SK-N-SH (cell line): ENCODE results near the gene RBP5. TPM values are rescaled to one million over a fixed set of nuclear protein-coding genes. Genes with fewer than 3 reads are reported as not detected.

Experiments used
- CTCF ChIA-PET: fragments of 300-600, 350-600 bp; formaldehyde crosslinking; extraction: SDS; loops from one replicate; lab custom pipeline; 2021; lab: Yijun Ruan, JAX
- POLR2A ChIA-PET: fragments of 350-600 bp; sonication (Branson Sonifier 250); formaldehyde crosslinking; extraction: SDS; loops from one replicate; lab custom pipeline; 2020; ENCODE audit warnings: antibody characterized with exemption, inconsistent platforms; lab: Yijun Ruan, JAX
- DNase-seq: peaks from one replicate; pipeline ENCODE4 v3.0.0; 2012
- H2AFZ ChIP-seq: fragments of 200-600 bp; sonication (generic); 2 replicates; pipeline ENCODE4 v1.8.1; 2016; ENCODE audit warnings: antibody characterized with exemption, mild to moderate bottlenecking, low read depth
- H3F3A ChIP-seq: fragments of 200-600 bp; sonication (generic); replicated peaks from 2 replicates; pipeline ENCODE3; 2016; ENCODE audit warnings: antibody characterized with exemption, mild to moderate bottlenecking; ENCODE audit not compliant: insufficient read depth
- H3K27ac ChIP-seq, 2 experiments: fragments of 200-500 bp in 1 of 2; fragments of 200-600 bp in 1 of 2; sonication (Bioruptor generic) in 1 of 2; sonication (generic), shearing (Covaris generic) in 1 of 2; 2 replicates each; pipeline versions ENCODE4 v1.5.1 to v1.6.1; 2014 to 2016; ENCODE audit warnings: low read depth in 2 of 2, inconsistent platforms in 1 of 2, low read length in 1 of 2, mild to moderate bottlenecking in 1 of 2, mixed read lengths in 1 of 2
- H3K27me3 ChIP-seq: fragments of 200-600 bp; sonication (generic), shearing (Covaris generic); 2 replicates; pipeline ENCODE4 v1.6.1; 2016; ENCODE audit warnings: mixed run types; ENCODE audit not compliant: insufficient read depth
- H3K36me3 ChIP-seq, 2 experiments: fragments of 200-500 bp in 1 of 2; fragments of 200-600 bp in 1 of 2; sonication (Bioruptor generic) in 1 of 2; sonication (generic) in 1 of 2; replicated peaks in 1 of 2; 2 replicates each; pipeline versions ENCODE3 to v1.5.1; 2014 to 2016; ENCODE audit warnings: low read length in 1 of 2, mild to moderate bottlenecking in 1 of 2; ENCODE audit not compliant: insufficient read depth in 2 of 2, control insufficient read depth in 1 of 2
- H3K4me1 ChIP-seq, 2 experiments: fragments of 200-500 bp in 1 of 2; fragments of 200-600 bp in 1 of 2; sonication (Bioruptor generic) in 1 of 2; sonication (generic), shearing (Covaris generic) in 1 of 2; 2 replicates each; pipeline versions ENCODE4 v1.5.1 to v1.6.1; 2014 to 2016; ENCODE audit warnings: low read depth in 1 of 2, low read length in 1 of 2, mixed run types in 1 of 2; ENCODE audit not compliant: insufficient read depth in 2 of 2, control insufficient read depth in 1 of 2
- H3K4me2 ChIP-seq: fragments of 200-600 bp; sonication (generic), shearing (Covaris generic); 2 replicates; pipeline ENCODE4 v1.6.1; 2017; ENCODE audit warnings: mixed run types
- H3K4me3 ChIP-seq, 2 experiments: fragments of 200-500 bp in 1 of 2; fragments of 200-600 bp in 1 of 2; sonication (Bioruptor generic) in 1 of 2; sonication (generic), shearing (Covaris generic) in 1 of 2; 2 replicates each; pipeline versions ENCODE4 v1.5.1 to v1.8.1; 2014 to 2016; ENCODE audit warnings: low read depth in 2 of 2, inconsistent platforms in 1 of 2, low read length in 1 of 2, mild to moderate bottlenecking in 1 of 2, mixed read lengths in 1 of 2, moderate library complexity in 1 of 2
- H3K79me2 ChIP-seq: fragments of 200-600 bp; sonication (generic); 2 replicates; pipeline ENCODE4 v1.8.1; 2017; ENCODE audit warnings: mild to moderate bottlenecking; ENCODE audit not compliant: insufficient read depth
- H3K9ac ChIP-seq: fragments of 200-600 bp; sonication (generic); 2 replicates; pipeline ENCODE4 v1.6.1; 2017; ENCODE audit warnings: mixed run types
- H3K9me2 ChIP-seq: fragments of 200-600 bp; sonication (generic); 2 replicates; pipeline ENCODE4 v1.6.1; 2017; ENCODE audit warnings: mixed run types
- H3K9me3 ChIP-seq: fragments of 200-600 bp; sonication (generic); 2 replicates; pipeline ENCODE4 v1.6.1; 2017; ENCODE audit warnings: mixed run types, mild to moderate bottlenecking, moderate library complexity
- H4K20me1 ChIP-seq: fragments of 200-600 bp; sonication (generic); 2 replicates; pipeline ENCODE4 v1.6.1; 2017; ENCODE audit warnings: mild to moderate bottlenecking, mixed run types; ENCODE audit not compliant: insufficient read depth
- CHD2 ChIP-seq: fragments of 150-350 bp; IDR thresholded peaks from 2 replicates; pipeline ENCODE4 v1.6.1; 2018; ENCODE audit warnings: low read length; ENCODE audit not compliant: partially characterized antibody
- EZH2phosphoT487 ChIP-seq: fragments of 200-600 bp; sonication (generic); IDR thresholded peaks from 2 replicates; pipeline ENCODE4 v1.6.1; 2017; ENCODE audit warnings: low read depth, mixed run types, mild to moderate bottlenecking, antibody characterized with exemption, moderate library complexity, borderline replicate concordance
- FOSL2 ChIP-seq: IDR thresholded peaks from 2 replicates; pipeline ENCODE4 v1.4.0; 2012; ENCODE audit warnings: low read depth, mild to moderate bottlenecking, moderate library complexity, borderline replicate concordance
- GABPA ChIP-seq: IDR thresholded peaks from 2 replicates; pipeline ENCODE4 v1.4.0; 2012; ENCODE audit warnings: low read depth, mild to moderate bottlenecking
- GATA2 ChIP-seq: sonication (generic); formaldehyde crosslinking; IDR thresholded peaks from 2 replicates; pipeline ENCODE4 v1.5.0; 2020; ENCODE audit warnings: mild to moderate bottlenecking, missing genetic modification reagents
- MXI1 ChIP-seq: IDR thresholded peaks from 2 replicates; pipeline ENCODE4 v1.6.1; 2012; ENCODE audit warnings: mild to moderate bottlenecking, low read depth, low read length, improper control_type of control experiment
- NRF1 ChIP-seq: IDR thresholded peaks from 2 replicates; pipeline ENCODE4 v1.6.1; 2012; ENCODE audit warnings: low read depth, mild to moderate bottlenecking, low read length
- POLR2AphosphoS5 ChIP-seq: IDR thresholded peaks from 2 replicates; pipeline ENCODE4 v1.6.1; 2012; ENCODE audit warnings: low read depth, low read length
- RCOR1 ChIP-seq: fragments of 150-350 bp; IDR thresholded peaks from 2 replicates; pipeline ENCODE4 v1.6.1; 2017; ENCODE audit warnings: antibody characterized with exemption, low read length
- RXRA ChIP-seq: IDR thresholded peaks from 2 replicates; pipeline ENCODE4 v1.4.0; 2012; ENCODE audit warnings: low read depth, mild to moderate bottlenecking, borderline replicate concordance
- TCF12 ChIP-seq: IDR thresholded peaks from 2 replicates; pipeline ENCODE4 v1.4.0; 2012
- YY1 ChIP-seq: IDR thresholded peaks from 2 replicates; pipeline ENCODE4 v1.4.0; 2012; ENCODE audit warnings: low read depth, mild to moderate bottlenecking
- WGBS: methylation state at CpG from one replicate; pipeline ENCODE4 v1.1.6; 2017; ENCODE audit warnings: low lambda C conversion rate; 5-methylcytosine and 5-hydroxymethylcytosine counted together
- polyA plus RNA-seq, 3 experiments: library from polyadenylated mRNA; depleted of rRNA; stranded (reverse); fragments of >200 nt; gene quantifications; 2 replicates each; pipeline ENCODE4 v1.2.3, GENCODE V29; 2012
- TF ChIP-seq, protein P1 (sequence below): fragments of 200-600 bp; sonication (generic); IDR thresholded peaks from 2 replicates; pipeline ENCODE4 v1.6.1; 2017; ENCODE audit warnings: antibody characterized with exemption, mild to moderate bottlenecking, moderate library complexity
- TF ChIP-seq, protein P2 (sequence below): fragments of 150-350 bp; IDR thresholded peaks from 2 replicates; pipeline ENCODE4 v1.6.1; 2016; ENCODE audit warnings: mild to moderate bottlenecking, low read depth, low read length
- TF ChIP-seq, protein P3 (sequence below): IDR thresholded peaks from 2 replicates; pipeline ENCODE4 v1.6.1; 2012; ENCODE audit warnings: mild to moderate bottlenecking, low read depth, low read length, moderate library complexity
- TF ChIP-seq, protein P4 (sequence below): IDR thresholded peaks from 2 replicates; pipeline ENCODE4 v1.4.0; 2012; ENCODE audit warnings: low read depth, borderline replicate concordance

Gene RBP5
- polyA plus RNA-seq, 1 of the 3 experiments (the other 2 are of a cell fraction): 0.12 TPM

DNA sequence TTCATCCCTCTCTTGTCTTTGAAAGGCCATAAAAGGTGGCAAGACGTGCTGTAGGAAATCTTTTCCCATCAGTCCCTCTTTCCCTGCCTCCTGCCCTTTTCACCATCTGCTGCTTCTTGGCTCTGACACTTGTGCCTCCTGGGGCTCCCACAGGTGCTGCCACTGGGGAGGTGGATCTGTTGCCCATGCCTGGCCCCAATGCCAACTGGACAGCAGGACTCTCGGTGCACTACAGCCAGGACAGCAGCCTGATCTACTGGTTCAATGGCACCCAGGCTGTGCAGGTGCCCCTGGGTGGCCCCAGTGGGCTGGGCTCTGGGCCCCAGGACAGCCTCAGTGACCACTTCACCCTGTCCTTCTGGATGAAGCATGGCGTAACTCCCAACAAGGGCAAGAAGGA lies 8.0 kb upstream of the RBP5 start:
- Histone ChIP-seq H3K4me3 (no peak overlapping the region), H3K4me2 (no peak overlapping the region), H3K4me1 (peaks cover 0 to 2% of the 10 kb centered on the region in 2 experiments; a peak in 1 of 4 replicates), H3F3A (no peaks in the 10 kb centered on the region), H3K9me2 (no peaks in the 10 kb centered on the region), H3K27ac (no peak overlapping the region), H3K9ac (no peak overlapping the region), H3K9me3 (no peaks in the 10 kb centered on the region), H2AFZ (no peak overlapping the region), H4K20me1 (no peaks in the 10 kb centered on the region), H3K79me2 (no peaks in the 10 kb centered on the region), H3K27me3 (no peaks in the 10 kb centered on the region), H3K36me3 (peaks cover 0 to 15% of the 10 kb centered on the region in 2 experiments)
- TF ChIP-seq, protein P1, sequence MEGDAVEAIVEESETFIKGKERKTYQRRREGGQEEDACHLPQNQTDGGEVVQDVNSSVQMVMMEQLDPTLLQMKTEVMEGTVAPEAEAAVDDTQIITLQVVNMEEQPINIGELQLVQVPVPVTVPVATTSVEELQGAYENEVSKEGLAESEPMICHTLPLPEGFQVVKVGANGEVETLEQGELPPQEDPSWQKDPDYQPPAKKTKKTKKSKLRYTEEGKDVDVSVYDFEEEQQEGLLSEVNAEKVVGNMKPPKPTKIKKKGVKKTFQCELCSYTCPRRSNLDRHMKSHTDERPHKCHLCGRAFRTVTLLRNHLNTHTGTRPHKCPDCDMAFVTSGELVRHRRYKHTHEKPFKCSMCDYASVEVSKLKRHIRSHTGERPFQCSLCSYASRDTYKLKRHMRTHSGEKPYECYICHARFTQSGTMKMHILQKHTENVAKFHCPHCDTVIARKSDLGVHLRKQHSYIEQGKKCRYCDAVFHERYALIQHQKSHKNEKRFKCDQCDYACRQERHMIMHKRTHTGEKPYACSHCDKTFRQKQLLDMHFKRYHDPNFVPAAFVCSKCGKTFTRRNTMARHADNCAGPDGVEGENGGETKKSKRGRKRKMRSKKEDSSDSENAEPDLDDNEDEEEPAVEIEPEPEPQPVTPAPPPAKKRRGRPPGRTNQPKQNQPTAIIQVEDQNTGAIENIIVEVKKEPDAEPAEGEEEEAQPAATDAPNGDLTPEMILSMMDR: no peak
- TF ChIP-seq, protein P2, sequence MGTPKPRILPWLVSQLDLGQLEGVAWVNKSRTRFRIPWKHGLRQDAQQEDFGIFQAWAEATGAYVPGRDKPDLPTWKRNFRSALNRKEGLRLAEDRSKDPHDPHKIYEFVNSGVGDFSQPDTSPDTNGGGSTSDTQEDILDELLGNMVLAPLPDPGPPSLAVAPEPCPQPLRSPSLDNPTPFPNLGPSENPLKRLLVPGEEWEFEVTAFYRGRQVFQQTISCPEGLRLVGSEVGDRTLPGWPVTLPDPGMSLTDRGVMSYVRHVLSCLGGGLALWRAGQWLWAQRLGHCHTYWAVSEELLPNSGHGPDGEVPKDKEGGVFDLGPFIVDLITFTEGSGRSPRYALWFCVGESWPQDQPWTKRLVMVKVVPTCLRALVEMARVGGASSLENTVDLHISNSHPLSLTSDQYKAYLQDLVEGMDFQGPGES: no peak
- no peak for TF ChIP-seq GATA2 (CRISPR knock-in tag)
- no peak for TF ChIP-seq POLR2AphosphoS5
- no peak for TF ChIP-seq NRF1
- TF ChIP-seq GABPA: no peak
- no peak for TF ChIP-seq YY1
- no peak for TF ChIP-seq MXI1
- no peak for TF ChIP-seq CHD2
- TF ChIP-seq FOSL2: no peak
- TF ChIP-seq TCF12: no peak
- no peak for TF ChIP-seq RCOR1
- CTCF ChIA-PET: interaction anchor here (1.0 to 1.4 kb wide), 2 partner anchors 8 to 24 kb away, joined by 3 to 4 read pairs; no protein-coding TSS in a partner anchor
- WGBS: 79% methylated on average over 1 of the region's 3 CpGs
- POLR2A ChIA-PET: no interaction called here
- no peak for DNase-seq

DNA sequence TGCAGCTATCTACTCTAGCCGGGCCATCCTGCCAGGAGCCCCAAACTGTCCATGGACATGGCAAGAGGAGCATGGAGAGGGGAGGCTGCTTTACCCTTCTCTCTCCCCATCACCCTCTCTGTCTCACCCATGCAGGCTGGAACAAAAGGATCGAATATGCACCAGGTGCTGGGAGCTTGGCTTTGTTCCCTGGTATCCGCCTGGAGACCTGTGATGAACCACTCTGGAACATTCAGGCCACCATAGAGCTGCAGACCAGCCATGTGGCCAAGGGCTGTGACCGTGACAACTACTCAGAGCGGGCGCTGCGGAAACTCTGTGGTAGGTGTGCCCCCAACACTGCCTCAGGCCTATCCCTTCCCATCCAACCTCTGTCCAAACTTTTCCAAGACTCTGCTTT lies 7.4 kb upstream of the RBP5 start:
- POLR2A ChIA-PET: no interaction called here
- no peak overlapping the region for H2AFZ ChIP-seq
- H3K9ac ChIP-seq: no peak overlapping the region
- H3K9me2 ChIP-seq: no peaks in the 10 kb centered on the region
- no peaks in the 10 kb centered on the region for H3K9me3 ChIP-seq
- H4K20me1 ChIP-seq: no peaks in the 10 kb centered on the region
- H3K4me3 ChIP-seq: no peak overlapping the region
- no peaks in the 10 kb centered on the region for H3K27me3 ChIP-seq
- TF ChIP-seq RXRA: no peak
- TF ChIP-seq, protein P3, sequence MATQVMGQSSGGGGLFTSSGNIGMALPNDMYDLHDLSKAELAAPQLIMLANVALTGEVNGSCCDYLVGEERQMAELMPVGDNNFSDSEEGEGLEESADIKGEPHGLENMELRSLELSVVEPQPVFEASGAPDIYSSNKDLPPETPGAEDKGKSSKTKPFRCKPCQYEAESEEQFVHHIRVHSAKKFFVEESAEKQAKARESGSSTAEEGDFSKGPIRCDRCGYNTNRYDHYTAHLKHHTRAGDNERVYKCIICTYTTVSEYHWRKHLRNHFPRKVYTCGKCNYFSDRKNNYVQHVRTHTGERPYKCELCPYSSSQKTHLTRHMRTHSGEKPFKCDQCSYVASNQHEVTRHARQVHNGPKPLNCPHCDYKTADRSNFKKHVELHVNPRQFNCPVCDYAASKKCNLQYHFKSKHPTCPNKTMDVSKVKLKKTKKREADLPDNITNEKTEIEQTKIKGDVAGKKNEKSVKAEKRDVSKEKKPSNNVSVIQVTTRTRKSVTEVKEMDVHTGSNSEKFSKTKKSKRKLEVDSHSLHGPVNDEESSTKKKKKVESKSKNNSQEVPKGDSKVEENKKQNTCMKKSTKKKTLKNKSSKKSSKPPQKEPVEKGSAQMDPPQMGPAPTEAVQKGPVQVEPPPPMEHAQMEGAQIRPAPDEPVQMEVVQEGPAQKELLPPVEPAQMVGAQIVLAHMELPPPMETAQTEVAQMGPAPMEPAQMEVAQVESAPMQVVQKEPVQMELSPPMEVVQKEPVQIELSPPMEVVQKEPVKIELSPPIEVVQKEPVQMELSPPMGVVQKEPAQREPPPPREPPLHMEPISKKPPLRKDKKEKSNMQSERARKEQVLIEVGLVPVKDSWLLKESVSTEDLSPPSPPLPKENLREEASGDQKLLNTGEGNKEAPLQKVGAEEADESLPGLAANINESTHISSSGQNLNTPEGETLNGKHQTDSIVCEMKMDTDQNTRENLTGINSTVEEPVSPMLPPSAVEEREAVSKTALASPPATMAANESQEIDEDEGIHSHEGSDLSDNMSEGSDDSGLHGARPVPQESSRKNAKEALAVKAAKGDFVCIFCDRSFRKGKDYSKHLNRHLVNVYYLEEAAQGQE: no peak
- TF ChIP-seq, protein P4, sequence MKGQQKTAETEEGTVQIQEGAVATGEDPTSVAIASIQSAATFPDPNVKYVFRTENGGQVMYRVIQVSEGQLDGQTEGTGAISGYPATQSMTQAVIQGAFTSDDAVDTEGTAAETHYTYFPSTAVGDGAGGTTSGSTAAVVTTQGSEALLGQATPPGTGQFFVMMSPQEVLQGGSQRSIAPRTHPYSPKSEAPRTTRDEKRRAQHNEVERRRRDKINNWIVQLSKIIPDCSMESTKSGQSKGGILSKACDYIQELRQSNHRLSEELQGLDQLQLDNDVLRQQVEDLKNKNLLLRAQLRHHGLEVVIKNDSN: no peak
- TF ChIP-seq GABPA: no peak
- TF ChIP-seq EZH2phosphoT487: no peak
- no peaks in the 10 kb centered on the region for H3K79me2 ChIP-seq
- CTCF ChIA-PET: interaction anchor here (1.0 to 1.4 kb wide), 2 partner anchors 8 to 23 kb away, joined by 3 to 4 read pairs; no protein-coding TSS in a partner anchor
- DNase-seq: no peak
- H3K4me1 ChIP-seq: peaks cover 0 to 5% of the 10 kb centered on the region in 2 experiments; a peak in 1 of 4 replicates
- WGBS: 85% methylated on average over 4 of the region's 7 CpGs
- H3K4me2 ChIP-seq: no peak overlapping the region
- peaks cover 0 to 15% of the 10 kb centered on the region in 2 experiments for H3K36me3 ChIP-seq
- no peak overlapping the region for H3K27ac ChIP-seq
- H3F3A ChIP-seq: no peaks in the 10 kb centered on the region
